Upper lobe of right lung (tissue), 1 donor: ENCODE data around the gene CLASP1. TPM values are rescaled to one million over a fixed set of nuclear protein-coding genes. Genes with fewer than 3 reads are reported as not detected.

Source experiments
- ATAC-seq: fragments of 200-7000 bp; cut with Tn5 transposase; one replicate; pipeline ENCODE4 v1.9.1; 2020; ENCODE audit warnings: mild to moderate bottlenecking, moderate library complexity
- DNase-seq: peaks from one replicate; pipeline ENCODE4 v3.0.0-alpha.2; 2020
- H3K27ac ChIP-seq: fragments of 200-600 bp; one replicate; pipeline ENCODE4 v1.8.0; 2022
- H3K27me3 ChIP-seq: fragments of 200-600 bp; one replicate; pipeline ENCODE4 v1.8.0; 2022; ENCODE audit warnings: mild to moderate bottlenecking
- H3K36me3 ChIP-seq: fragments of 200-600 bp; one replicate; pipeline ENCODE4 v1.8.0; 2022
- H3K4me1 ChIP-seq: fragments of 200-600 bp; one replicate; pipeline ENCODE4 v1.8.0; 2022
- H3K4me3 ChIP-seq: fragments of 200-600 bp; one replicate; pipeline ENCODE4 v1.8.0; 2022; ENCODE audit warnings: mild to moderate bottlenecking
- H3K9me3 ChIP-seq: fragments of 200-600 bp; one replicate; pipeline ENCODE4 v1.8.0; 2022
- intact Hi-C: fragments of 100-400 bp; cut with DNase I; formaldehyde crosslinking; loops from one replicate; pipeline ENCODE4 v1.11.0; 2022
- total RNA-seq: library from RNA; stranded (reverse); fragmentation: NEBNext Ultra II Directional; extraction: Animal tissue kit (Norgen Biotek cat#: 25700); gene quantifications from one replicate; pipeline ENCODE4 v1.2.1, GENCODE V29; 2021
- TF ChIP-seq, protein P1 (sequence below): fragments of 200-600 bp; IDR thresholded peaks from one replicate; pipeline ENCODE4 v1.8.0; 2022; ENCODE audit warnings: antibody characterized with exemption
- donor health status: DM: no; HTN: yes; CAD: no; lungs with severe emphysema.

The CLASP1 gene
- total RNA-seq, 1 donor from 2014 or later = 44.5 TPM

DNA sequence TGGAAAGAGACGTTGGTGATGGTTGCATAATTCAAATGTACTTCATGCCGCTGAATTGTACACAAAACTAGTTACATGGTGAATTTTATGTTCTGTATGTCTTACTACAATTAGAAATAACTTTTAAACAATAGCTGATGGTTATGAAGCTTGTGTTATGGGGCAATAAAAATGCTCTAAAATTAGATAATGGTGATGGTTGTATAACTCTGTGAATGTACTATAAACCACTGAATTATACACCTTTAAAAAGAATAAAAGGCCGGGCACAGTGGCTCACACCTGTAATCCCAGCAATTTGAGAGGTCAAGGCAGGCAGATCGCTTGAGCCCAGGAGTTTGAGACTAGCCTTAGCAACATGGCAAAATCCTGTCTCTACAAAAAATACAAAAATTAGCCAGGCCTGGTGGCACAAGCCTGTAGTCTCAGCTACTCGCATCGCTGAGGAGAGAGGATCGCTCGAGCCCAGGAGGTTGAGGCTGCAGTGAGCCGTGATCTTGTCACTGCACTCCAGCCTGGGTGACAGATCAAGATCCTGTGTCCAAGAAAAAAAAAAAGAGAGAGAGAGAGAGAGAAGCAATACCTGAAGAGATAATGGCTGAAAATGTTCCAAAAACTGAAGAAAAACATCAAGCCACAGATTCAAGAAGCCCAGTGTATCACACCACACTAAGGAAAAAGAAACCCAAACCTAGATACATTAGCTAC is 112.3 kb downstream of the CLASP1 start:
- no peak for ATAC-seq
- Histone ChIP-seq H3K4me3 (no peak overlapping the region), H3K4me1 (peaks cover 29% of the 10 kb centered on the region), H3K27ac (no peak overlapping the region), H3K27me3 (no peaks in the 10 kb centered on the region), H3K36me3 (no peaks in the 10 kb centered on the region), H3K9me3 (no peaks in the 10 kb centered on the region)
- intact Hi-C loops = loop anchor here (10.0 kb wide), 1 partner anchor 118 kb away; no protein-coding TSS in a partner anchor
- DNase-seq = no peak
- TF ChIP-seq, protein P1, sequence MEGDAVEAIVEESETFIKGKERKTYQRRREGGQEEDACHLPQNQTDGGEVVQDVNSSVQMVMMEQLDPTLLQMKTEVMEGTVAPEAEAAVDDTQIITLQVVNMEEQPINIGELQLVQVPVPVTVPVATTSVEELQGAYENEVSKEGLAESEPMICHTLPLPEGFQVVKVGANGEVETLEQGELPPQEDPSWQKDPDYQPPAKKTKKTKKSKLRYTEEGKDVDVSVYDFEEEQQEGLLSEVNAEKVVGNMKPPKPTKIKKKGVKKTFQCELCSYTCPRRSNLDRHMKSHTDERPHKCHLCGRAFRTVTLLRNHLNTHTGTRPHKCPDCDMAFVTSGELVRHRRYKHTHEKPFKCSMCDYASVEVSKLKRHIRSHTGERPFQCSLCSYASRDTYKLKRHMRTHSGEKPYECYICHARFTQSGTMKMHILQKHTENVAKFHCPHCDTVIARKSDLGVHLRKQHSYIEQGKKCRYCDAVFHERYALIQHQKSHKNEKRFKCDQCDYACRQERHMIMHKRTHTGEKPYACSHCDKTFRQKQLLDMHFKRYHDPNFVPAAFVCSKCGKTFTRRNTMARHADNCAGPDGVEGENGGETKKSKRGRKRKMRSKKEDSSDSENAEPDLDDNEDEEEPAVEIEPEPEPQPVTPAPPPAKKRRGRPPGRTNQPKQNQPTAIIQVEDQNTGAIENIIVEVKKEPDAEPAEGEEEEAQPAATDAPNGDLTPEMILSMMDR = no peak

GRCh38 chr2:121536347-121536746 is 112.9 kb downstream of the CLASP1 start:
- Histone ChIP-seq H3K4me1 (peaks cover 34% of the 10 kb centered on the region), H3K27me3 (no peaks in the 10 kb centered on the region), H3K4me3 (no peak overlapping the region), H3K9me3 (no peaks in the 10 kb centered on the region), H3K36me3 (no peaks in the 10 kb centered on the region), H3K27ac (no peak overlapping the region)
- intact Hi-C loops = loop anchor here (10.0 kb wide), 1 partner anchor 118 kb away; no protein-coding TSS in a partner anchor
- ATAC-seq (no peak), DNase-seq (no peak)
- TF ChIP-seq, protein P1 = no peak

- peaks cover 35% of the 10 kb centered on the region for H3K4me1 ChIP-seq
- no peak for DNase-seq
- no peaks in the 10 kb centered on the region for H3K9me3 ChIP-seq
- no peak overlapping the region for H3K4me3 ChIP-seq
- ATAC-seq = no peak
- no peak overlapping the region for H3K27ac ChIP-seq
- no peaks in the 10 kb centered on the region for H3K27me3 ChIP-seq
- intact Hi-C loops = loop anchor here (10.0 kb wide), 1 partner anchor 121 kb away; no protein-coding TSS in a partner anchor
- TF ChIP-seq, protein P1 = no peak
- no peaks in the 10 kb centered on the region for H3K36me3 ChIP-seq
Observed at GRCh38 chr2:121534007-121534406, 115.3 kb downstream of the CLASP1 start.

DNA sequence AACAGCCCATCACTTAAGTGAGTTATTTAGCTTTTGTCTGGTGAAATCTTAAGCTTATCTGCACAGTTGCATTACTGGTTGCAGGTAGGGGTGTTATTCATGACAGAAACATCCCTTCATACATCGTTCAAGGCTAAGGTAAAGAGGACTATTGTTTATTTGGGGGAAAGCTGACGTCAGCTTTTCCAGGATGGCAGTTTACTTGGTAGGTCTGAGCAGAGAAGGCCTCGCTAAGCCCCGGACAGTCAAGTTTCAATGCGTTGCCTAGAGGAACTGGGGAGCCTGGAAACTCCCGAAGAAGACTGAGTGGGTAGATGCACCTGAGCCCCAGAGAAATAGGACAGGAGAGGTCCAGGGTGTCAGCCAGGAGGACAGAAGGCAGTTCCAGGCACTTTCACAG is 116.4 kb downstream of the CLASP1 start:
- Histone ChIP-seq H3K27me3 (no peaks in the 10 kb centered on the region), H3K4me3 (no peak overlapping the region), H3K9me3 (no peaks in the 10 kb centered on the region), H3K27ac (no peak overlapping the region), H3K4me1 (peaks cover 34% of the 10 kb centered on the region), H3K36me3 (peaks cover 2% of the 10 kb centered on the region)
- DNase-seq (no peak), ATAC-seq (no peak)
- intact Hi-C loops = loop anchor here (10.0 kb wide), 1 partner anchor 122 kb away; no protein-coding TSS in a partner anchor
- TF ChIP-seq, protein P1 = no peak

DNA sequence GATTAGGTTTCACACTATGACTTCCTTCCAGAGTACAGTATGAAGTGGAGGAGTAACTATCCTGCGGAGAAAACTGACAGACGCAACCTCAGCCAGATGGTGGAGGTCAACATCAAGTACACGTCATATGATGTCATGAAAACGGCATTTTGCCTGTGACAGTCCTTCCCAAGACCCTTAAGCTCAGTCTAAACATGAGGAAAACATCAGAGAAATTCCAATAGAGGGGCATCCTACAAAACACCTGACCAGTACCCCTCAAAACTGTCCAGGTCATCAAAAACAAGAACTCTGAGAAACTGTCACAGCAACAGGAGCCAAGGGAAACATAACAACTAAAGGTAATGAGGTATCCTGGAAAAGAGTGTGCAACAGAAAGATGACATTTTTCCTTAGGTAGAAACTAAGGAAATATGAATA is 116.9 kb downstream of the CLASP1 start:
- no peak for DNase-seq
- Histone ChIP-seq H3K4me1 (peaks cover 34% of the 10 kb centered on the region), H3K36me3 (peaks cover 8% of the 10 kb centered on the region), H3K9me3 (no peaks in the 10 kb centered on the region), H3K27ac (no peak overlapping the region), H3K27me3 (no peaks in the 10 kb centered on the region), H3K4me3 (no peak overlapping the region)
- TF ChIP-seq, protein P1 = no peak
- ATAC-seq = no peak
- intact Hi-C loops = loop anchor here (10.0 kb wide), 1 partner anchor 122 kb away; no protein-coding TSS in a partner anchor
